Hepatocyte (in vitro differentiated cells): Measurements from ENCODE around the gene CHRNE.

Experiments used
- CTCF ChIP-seq: fragments of 200-600 bp; sonication (generic); IDR thresholded peaks from 2 replicates; pipeline ENCODE4 v1.5.1; 2016; ENCODE audit warnings: antibody characterized with exemption, mild to moderate bottlenecking; ENCODE audit not compliant: poor library complexity
- EZH2phosphoT487 ChIP-seq: fragments of 200-600 bp; sonication (generic); IDR thresholded peaks from one replicate; pipeline ENCODE4 v1.6.1; 2018; ENCODE audit warnings: antibody characterized with exemption, mild to moderate bottlenecking, low read depth, moderate library complexity; ENCODE audit not compliant: unreplicated experiment, severe bottlenecking

DNA sequence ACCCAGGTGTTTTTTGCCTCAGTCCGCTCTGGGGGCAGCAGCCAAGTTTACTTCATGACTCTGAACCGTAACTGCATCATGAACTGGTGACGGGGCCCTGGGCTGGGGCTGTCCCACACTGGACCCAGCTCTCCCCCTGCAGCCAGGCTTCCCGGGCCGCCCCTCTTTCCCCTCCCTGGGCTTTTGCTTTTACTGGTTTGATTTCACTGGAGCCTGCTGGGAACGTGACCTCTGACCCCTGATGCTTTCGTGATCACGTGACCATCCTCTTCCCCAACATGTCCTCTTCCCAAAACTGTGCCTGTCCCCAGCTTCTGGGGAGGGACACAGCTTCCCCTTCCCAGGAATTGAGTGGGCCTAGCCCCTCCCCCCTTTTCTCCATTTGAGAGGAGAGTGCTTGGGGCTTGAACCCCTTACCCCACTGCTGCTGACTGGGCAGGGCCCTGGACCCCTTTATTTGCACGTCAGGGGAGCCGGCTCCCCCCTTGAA is 5.7 kb downstream of the CHRNE start:
- TF ChIP-seq CTCF (no peak), EZH2phosphoT487 (no peak)
